Measurements from ENCODE around the gene KRT79.

DNA sequence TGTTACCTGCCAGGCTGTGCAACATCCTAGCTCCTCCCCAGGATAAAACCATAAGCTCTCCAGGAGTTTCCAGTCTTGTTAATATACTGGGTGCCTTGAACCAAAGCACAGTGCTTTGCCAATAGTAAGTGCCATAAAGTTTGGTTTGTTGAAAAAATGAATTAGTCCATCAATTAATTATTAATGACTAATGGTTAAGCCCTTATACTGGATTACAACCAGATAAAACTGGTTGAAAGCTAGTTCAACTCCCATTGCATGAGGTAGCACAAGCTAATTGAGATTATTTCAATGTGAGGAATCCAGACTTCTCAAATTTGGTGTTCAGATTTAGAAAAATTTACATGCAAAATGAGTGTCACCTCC lies 36.6 kb downstream of the KRT79 start:
- TF ChIP-seq CTCF (IDR thresholded peaks at IDR 0.05): no peak
- TF ChIP-seq POLR2A (IDR thresholded peaks at IDR 0.05): no peak
- no peak for TF ChIP-seq POLR2AphosphoS5 (IDR thresholded peaks at IDR 0.05)
- TF ChIP-seq EP300 (IDR thresholded peaks at IDR 0.05): no peak

Data from stomach (tissue), 4 donors.